ENCODE data around the gene GOLGA6L9.
"Not testable (repeated sequence)": the region's sequence is repeated elsewhere in the genome, so short reads cannot be mapped to it uniquely, and the experiment has no call there.

GOLGA6L9 gene

DNA sequence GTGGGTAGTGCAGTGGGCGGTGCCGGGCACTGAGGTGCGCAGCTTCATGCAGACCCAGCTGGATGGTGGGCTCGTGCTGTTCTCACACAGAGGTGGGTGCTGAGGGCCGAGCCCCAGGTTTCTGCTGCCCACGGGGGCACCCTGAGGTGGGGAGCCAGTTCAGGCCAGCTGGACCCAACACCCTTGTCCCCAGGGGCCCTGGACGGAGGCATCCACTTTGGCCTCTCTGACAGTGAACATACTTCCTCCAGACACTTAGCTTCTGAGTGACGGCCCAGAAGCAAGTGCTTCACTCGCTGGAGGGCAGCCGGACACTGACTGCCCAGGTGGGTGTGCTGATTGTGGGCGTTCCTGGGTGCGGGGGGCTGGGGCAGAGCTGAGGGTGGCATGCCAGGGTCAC, 39.8 kb downstream of the GOLGA6L9 start:
- DNase-seq: not testable (repeated sequence)

DNA sequence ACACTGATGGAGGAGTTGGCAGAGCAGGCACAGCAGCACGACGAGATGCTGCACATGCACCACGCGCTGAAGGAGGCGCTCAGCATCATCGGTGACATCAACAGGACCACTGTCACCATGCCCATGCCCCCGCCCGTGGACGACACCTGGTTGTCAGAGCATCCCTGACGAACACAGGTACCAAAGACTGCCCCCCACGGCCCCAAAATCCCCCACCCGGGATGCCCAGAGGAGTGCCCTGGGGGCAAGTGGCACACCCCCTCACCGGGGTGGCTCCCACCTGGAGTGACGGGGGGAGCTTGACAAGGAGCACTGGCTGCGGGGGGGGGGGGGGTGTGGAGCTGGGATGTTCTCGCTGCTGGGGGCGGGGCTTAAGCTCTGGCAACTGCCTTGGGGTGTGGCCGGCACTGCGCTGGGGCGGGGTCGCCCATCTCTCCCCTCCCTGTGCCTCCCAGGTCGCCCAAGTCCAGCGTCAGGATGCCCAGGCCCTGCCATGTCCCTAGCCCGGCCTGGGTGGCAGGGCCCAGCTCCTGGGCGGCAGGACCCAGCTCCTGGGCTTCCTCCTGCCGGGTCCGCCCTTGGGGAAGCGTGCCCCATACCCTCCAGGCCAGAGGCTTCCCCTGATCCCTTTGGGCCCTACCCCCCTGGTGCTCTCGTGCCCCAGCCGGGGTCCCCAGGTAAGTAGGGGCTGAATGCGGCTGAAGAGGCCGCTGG, 42.8 kb downstream of the GOLGA6L9 start:
- DNase-seq: not testable (repeated sequence)

DNA sequence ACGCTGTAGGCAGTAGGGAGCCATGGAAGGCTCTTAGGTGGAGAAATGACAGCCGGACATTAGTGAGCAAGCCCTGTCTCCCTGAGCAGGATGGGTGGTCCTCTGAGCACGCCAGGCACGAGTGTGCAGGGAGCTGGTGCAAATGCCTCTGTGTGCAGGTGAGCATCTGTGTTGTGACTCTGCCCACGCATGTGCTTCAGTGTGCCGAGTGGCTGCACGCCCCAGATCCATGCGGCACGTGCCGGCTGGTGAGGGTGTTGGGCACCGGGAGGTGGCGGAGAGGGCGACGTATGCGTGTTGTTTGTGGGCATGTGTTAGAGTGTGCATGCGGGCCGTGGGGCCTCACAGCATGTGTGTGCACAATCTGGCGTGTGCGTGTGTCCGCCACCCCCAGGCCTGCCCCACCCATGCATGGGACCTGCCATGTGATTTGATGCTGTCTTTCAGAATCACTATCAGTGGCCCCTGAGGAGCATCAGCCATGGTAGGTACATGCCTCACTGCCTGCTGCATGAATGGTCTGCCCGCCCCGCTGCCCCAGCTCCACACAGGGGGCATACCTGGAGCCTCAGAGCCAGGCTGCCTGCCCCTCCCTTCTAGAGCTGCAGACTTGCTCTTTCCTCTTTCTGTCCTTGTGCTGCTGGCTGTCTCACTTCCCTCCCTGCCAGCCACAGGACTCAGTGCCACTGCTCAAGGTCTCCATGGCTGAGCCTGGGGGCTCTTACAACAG, 45.1 kb downstream of the GOLGA6L9 start:
- DNase-seq: not testable (repeated sequence)

DNA sequence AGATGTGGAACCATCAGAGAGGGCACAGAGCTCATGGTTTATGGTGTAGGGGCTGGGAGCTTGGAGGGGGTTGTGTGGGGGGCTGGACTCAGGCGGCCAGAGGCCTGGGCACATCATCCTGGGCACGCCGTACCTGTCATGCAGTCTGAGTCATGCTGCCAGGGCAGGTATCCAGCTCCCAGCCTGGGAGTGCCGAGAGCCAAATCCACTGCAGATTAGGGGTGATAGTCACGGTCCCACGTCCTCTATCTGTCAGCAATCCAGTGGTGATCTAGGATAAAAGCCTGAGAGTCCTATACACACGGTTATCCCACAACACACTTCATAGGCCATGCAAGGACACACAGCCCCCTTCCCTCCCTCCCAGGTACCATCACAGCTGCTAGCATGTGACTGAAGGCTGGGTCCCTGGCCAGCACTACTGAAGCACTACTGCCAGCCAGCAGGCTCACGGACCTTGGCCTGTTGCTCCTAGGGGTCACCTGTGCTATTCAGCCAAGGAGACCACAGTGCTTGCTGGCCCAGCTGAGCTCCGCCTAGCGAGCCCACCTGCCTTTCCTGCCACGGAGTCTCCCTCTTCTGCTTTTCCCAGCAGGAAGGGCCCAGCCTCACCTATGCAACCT, 45.8 kb downstream of the GOLGA6L9 start:
- not testable (repeated sequence) for DNase-seq

DNA sequence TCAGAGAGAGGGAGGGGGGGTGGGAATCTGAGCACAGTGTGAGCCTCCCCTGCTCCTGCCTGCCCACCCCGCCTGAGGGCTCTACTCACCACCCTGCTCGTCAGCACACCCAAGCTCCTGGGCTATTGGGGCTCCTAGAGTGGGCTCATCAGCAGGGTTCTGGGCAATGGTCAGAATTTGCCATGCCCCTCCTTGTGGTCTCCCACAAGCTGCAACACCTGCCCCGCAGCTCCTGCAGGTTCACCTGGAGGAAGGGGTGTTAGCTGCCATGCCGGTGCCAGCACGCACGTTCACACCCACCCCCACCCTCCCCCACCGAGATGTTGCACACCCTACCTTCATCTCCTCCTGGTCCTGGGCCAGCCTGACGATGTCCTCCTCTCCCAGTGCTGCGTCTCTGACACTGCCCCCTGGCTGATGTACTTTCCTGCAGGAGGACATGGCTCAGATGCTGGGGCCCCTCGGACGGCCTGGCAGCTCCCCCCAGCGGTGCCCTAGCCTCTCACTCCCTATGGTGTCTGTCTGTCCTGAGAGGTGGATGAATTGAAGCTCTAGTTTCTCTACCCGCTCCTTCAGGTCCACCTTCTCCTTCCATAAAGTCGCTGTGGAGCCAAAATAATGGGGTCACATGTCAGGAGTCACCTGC, 47.2 kb downstream of the GOLGA6L9 start:
- not testable (repeated sequence) for DNase-seq

DNA sequence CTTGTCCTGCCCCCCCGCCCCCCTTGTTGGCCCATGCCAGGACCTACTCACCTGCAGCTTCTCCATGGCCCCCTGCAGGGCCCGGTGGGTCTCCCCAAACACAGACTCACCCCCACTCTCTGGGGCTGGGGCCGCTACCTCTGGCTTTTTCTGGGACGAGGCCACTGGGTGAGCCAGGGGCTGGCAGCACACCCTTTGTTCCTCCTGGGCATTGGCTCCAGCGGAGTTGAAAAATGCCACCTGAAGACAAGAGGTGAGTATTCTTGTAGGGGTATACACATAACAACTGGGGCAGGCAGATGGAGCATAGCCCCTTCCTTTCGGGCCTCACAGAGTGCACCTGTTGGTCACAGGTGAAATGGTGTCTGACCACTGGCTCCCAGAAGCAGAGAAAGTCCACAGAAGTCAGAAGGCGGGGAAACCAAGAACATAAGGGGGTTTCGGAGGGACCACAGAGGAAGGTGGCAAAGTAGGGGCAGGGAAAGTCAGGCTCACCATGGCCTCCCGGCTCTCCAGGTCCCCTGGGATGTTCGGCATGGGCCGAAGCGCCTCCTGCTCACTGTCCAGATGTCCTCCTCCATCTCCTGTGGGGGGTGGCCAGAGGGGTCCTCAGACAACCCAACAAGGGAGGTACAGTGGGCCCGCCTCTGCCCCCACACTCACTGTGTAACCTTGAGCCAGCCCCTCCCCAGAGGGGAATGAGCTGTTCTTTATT, 47.9 kb downstream of the GOLGA6L9 start:
- DNase-seq: not testable (repeated sequence)
